H1 (cell line): ENCODE measurements around the gene SLC13A4. TPM values are rescaled to one million over a fixed set of nuclear protein-coding genes. Genes with fewer than 3 reads are reported as not detected.
A peak's percentile ranks its signal among the peaks of the same experiment; 100 is the strongest.

Experiments used
- CTCF ChIA-PET: fragments of 300-600 bp; sonication (Branson Sonifier 250); formaldehyde crosslinking; loops from one replicate; lab custom pipeline; 2021; ENCODE audit not compliant: partially characterized antibody; lab: Charles Lee
- POLR2A ChIA-PET: fragments of 300-600 bp; sonication (Branson Sonifier 250); formaldehyde crosslinking; loops from one replicate; lab custom pipeline; 2021; ENCODE audit warnings: inconsistent platforms; ENCODE audit not compliant: partially characterized antibody; lab: Charles Lee
- DNase-seq, 2 experiments: peaks; one replicate each; pipeline versions ENCODE4 v3.0.0 to v3.0.0-alpha.2; 2010 to 2022; ENCODE audit warnings: low spot score in 2 of 2, low read depth in 1 of 2, mixed read lengths in 1 of 2
- FAIRE-seq: peaks from 2 replicates; lab custom pipeline; 2011; peaks lifted over from hg19 to GRCh38; lab: Jason Lieb, UNC
- H2AFZ ChIP-seq: 2 replicates; pipeline ENCODE4 v1.8.1; 2012; ENCODE audit warnings: low read length, inconsistent platforms
- H2AK5ac ChIP-seq: 2 replicates; pipeline ENCODE4 v1.6.1; 2013; ENCODE audit warnings: low read depth, low read length
- H2BK120ac ChIP-seq: replicated peaks from 2 replicates; pipeline ENCODE3; 2013; ENCODE audit warnings: low read depth, low read length, inconsistent platforms
- H2BK12ac ChIP-seq: 2 replicates; pipeline ENCODE4 v1.6.1; 2013; ENCODE audit warnings: low read depth, low read length
- H2BK15ac ChIP-seq: 2 replicates; pipeline ENCODE4 v1.6.1; 2013; ENCODE audit warnings: low read length
- H2BK20ac ChIP-seq: 2 replicates; pipeline ENCODE4 v1.6.1; 2013; ENCODE audit warnings: low read length
- H2BK5ac ChIP-seq: 2 replicates; pipeline ENCODE4 v1.6.1; 2013; ENCODE audit warnings: low read depth, low read length
- H3K14ac ChIP-seq: 2 replicates; pipeline ENCODE4 v1.6.1; 2013; ENCODE audit warnings: inconsistent platforms; ENCODE audit not compliant: insufficient read length
- H3K18ac ChIP-seq: 2 replicates; pipeline ENCODE4 v1.6.1; 2013; ENCODE audit warnings: low read length; ENCODE audit errors: extremely low read depth
- H3K23ac ChIP-seq: 2 replicates; pipeline ENCODE4 v1.6.1; 2013; ENCODE audit warnings: inconsistent platforms; ENCODE audit not compliant: insufficient read length
- H3K23me2 ChIP-seq: 2 replicates; pipeline ENCODE4 v1.6.1; 2013; ENCODE audit warnings: low read depth, low read length
- H3K27ac ChIP-seq: 2 replicates; pipeline ENCODE4 v1.6.1; 2011; ENCODE audit warnings: low read depth, low read length, inconsistent platforms
- H3K27me3 ChIP-seq, 4 experiments: replicated peaks in 1 of 4; 1 replicate in 1 of 4; 2 replicates in 3 of 4; pipeline versions ENCODE4 v1.6.1 to v1.8.1; 2011 to 2013; ENCODE audit warnings: low read length in 3 of 4, mild to moderate bottlenecking in 3 of 4, inconsistent platforms in 2 of 4, mixed read lengths in 2 of 4, moderate library complexity in 1 of 4; ENCODE audit not compliant: control insufficient read depth in 3 of 4, insufficient read depth in 3 of 4; ENCODE audit errors: extremely low read depth in 1 of 4
- H3K36me3 ChIP-seq, 4 experiments: 2 replicates each; pipeline versions ENCODE4 v1.6.1 to v1.8.1; 2011 to 2013; ENCODE audit warnings: mild to moderate bottlenecking in 4 of 4, low read length in 3 of 4, moderate library complexity in 2 of 4, control low read depth in 1 of 4, inconsistent platforms in 1 of 4; ENCODE audit not compliant: insufficient read depth in 4 of 4, control insufficient read depth in 2 of 4
- H3K4ac ChIP-seq: replicated peaks from 2 replicates; pipeline ENCODE3; 2013; ENCODE audit warnings: low read length, low read depth, mixed read lengths, inconsistent platforms; ENCODE audit not compliant: insufficient read length
- H3K4me1 ChIP-seq, 4 experiments: replicated peaks in 1 of 4; 1 replicate in 1 of 4; 2 replicates in 3 of 4; pipeline versions ENCODE4 v1.6.1 to v1.8.1; 2011 to 2013; ENCODE audit warnings: low read length in 3 of 4, inconsistent platforms in 2 of 4, mixed read lengths in 1 of 4; ENCODE audit not compliant: insufficient read depth in 4 of 4, control insufficient read depth in 3 of 4
- H3K4me2 ChIP-seq, 2 experiments: 2 replicates each; pipeline versions ENCODE4 v1.6.1 to v1.8.1; 2011 to 2013; ENCODE audit warnings: low read depth in 2 of 2, low read length in 2 of 2, control low read depth in 1 of 2, inconsistent platforms in 1 of 2, mild to moderate bottlenecking in 1 of 2; ENCODE audit not compliant: insufficient read depth in 1 of 2
- H3K4me3 ChIP-seq, 4 experiments: fragments of 200-600, 300-600 bp in 1 of 4; sonication (generic), shearing (Covaris generic), sonication (Bioruptor Twin) in 1 of 4; 2 replicates each; pipeline versions ENCODE4 v1.5.1 to v1.8.1; 2011 to 2016; ENCODE audit warnings: low read length in 4 of 4, low read depth in 3 of 4, control low read depth in 2 of 4, inconsistent platforms in 2 of 4, mild to moderate bottlenecking in 2 of 4, mixed read lengths in 1 of 4, moderate library complexity in 1 of 4; ENCODE audit not compliant: insufficient read depth in 2 of 4; ENCODE audit errors: extremely low read depth in 1 of 4
- H3K56ac ChIP-seq: replicated peaks from 2 replicates; pipeline ENCODE3; 2013; ENCODE audit warnings: low read depth, mild to moderate bottlenecking, mixed read lengths, low read length, inconsistent platforms; ENCODE audit not compliant: insufficient read length
- H3K79me1 ChIP-seq: 2 replicates; pipeline ENCODE4 v1.6.1; 2013; ENCODE audit warnings: low read depth, low read length, control low read depth
- H3K79me2 ChIP-seq, 2 experiments: 2 replicates each; pipeline versions ENCODE4 v1.6.1 to v1.8.1; 2012 to 2013; ENCODE audit warnings: low read length in 2 of 2, mild to moderate bottlenecking in 2 of 2, inconsistent platforms in 1 of 2; ENCODE audit not compliant: insufficient read depth in 2 of 2, control insufficient read depth in 1 of 2
- H3K9ac ChIP-seq, 4 experiments: replicated peaks in 1 of 4; 1 replicate in 1 of 4; 2 replicates in 3 of 4; pipeline versions ENCODE4 v1.6.1 to v1.8.1; 2011 to 2013; ENCODE audit warnings: low read depth in 3 of 4, low read length in 3 of 4, control low read depth in 2 of 4, mild to moderate bottlenecking in 2 of 4, moderate library complexity in 2 of 4, inconsistent platforms in 1 of 4; ENCODE audit errors: extremely low read depth in 1 of 4
- H3K9me3 ChIP-seq, 2 experiments: 2 replicates each; pipeline versions ENCODE4 v1.6.1 to v1.8.1; 2012 to 2013; ENCODE audit warnings: mild to moderate bottlenecking in 2 of 2, moderate library complexity in 2 of 2, control low read depth in 1 of 2, inconsistent platforms in 1 of 2, low read depth in 1 of 2, low read length in 1 of 2, mixed read lengths in 1 of 2; ENCODE audit not compliant: insufficient read depth in 2 of 2
- H4K20me1 ChIP-seq, 2 experiments: replicated peaks in 1 of 2; 2 replicates each; pipeline versions ENCODE3 to v1.8.1; 2011 to 2013; ENCODE audit warnings: inconsistent platforms in 2 of 2, low read length in 2 of 2, mild to moderate bottlenecking in 1 of 2; ENCODE audit not compliant: insufficient read depth in 2 of 2, control insufficient read depth in 1 of 2
- H4K5ac ChIP-seq: 2 replicates; pipeline ENCODE4 v1.6.1; 2013; ENCODE audit warnings: low read length, low read depth, mixed read lengths, inconsistent platforms; ENCODE audit not compliant: insufficient read length
- H4K8ac ChIP-seq: 2 replicates; pipeline ENCODE4 v1.8.0; 2013; ENCODE audit warnings: mild to moderate bottlenecking, moderate library complexity, low read length, inconsistent platforms; ENCODE audit not compliant: insufficient read depth; ENCODE audit errors: extremely low read depth
- H4K91ac ChIP-seq: replicated peaks from 2 replicates; pipeline ENCODE3; 2013; ENCODE audit warnings: low read length, mixed read lengths, inconsistent platforms; ENCODE audit not compliant: insufficient read length
- ASH2L ChIP-seq: fragments of 200-600, 300-600 bp; sonication (generic); IDR thresholded peaks from one replicate; pipeline ENCODE4 v1.7.1; 2017; ENCODE audit warnings: low read length
- CTBP2 ChIP-seq: IDR thresholded peaks from 2 replicates; pipeline ENCODE4 v1.7.0; 2011; ENCODE audit warnings: borderline replicate concordance, mild to moderate bottlenecking, moderate library complexity, mixed read lengths, low read length; ENCODE audit not compliant: insufficient read depth, insufficient read length
- GABPA ChIP-seq: IDR thresholded peaks from 2 replicates; pipeline ENCODE4 v1.6.1; 2011; ENCODE audit warnings: mild to moderate bottlenecking, low read length, moderate library complexity, borderline replicate concordance; ENCODE audit not compliant: insufficient read depth
- HDAC2 ChIP-seq, 2 experiments: fragments of 300-600 bp in 1 of 2; sonication (generic) in 1 of 2; IDR thresholded peaks; 2 replicates each; pipeline ENCODE4 v1.6.1; 2011 to 2012; ENCODE audit warnings: low read depth in 2 of 2, low read length in 2 of 2, mild to moderate bottlenecking in 2 of 2, moderate library complexity in 2 of 2, borderline replicate concordance in 1 of 2, inconsistent platforms in 1 of 2
- JUN ChIP-seq: IDR thresholded peaks from 2 replicates; pipeline ENCODE4 v1.6.1; 2011; ENCODE audit warnings: low read depth, mild to moderate bottlenecking, improper control_type of control experiment, low read length
- JUND ChIP-seq: IDR thresholded peaks from 2 replicates; pipeline ENCODE4 v1.6.1; 2011; ENCODE audit warnings: mild to moderate bottlenecking, improper control_type of control experiment, low read length
- KDM4A ChIP-seq: IDR thresholded peaks from one replicate; pipeline ENCODE4 v1.7.1; 2012; ENCODE audit warnings: low read depth, mild to moderate bottlenecking, moderate library complexity, low read length, inconsistent platforms; ENCODE audit not compliant: severe bottlenecking
- POLR2AphosphoS5 ChIP-seq: IDR thresholded peaks from 2 replicates; pipeline ENCODE4 v1.6.1; 2011; ENCODE audit warnings: low read depth, low read length
- RAD21 ChIP-seq, 2 experiments: IDR thresholded peaks in 1 of 2; conservative IDR thresholded peaks in 1 of 2; 2 replicates each; pipeline ENCODE4 v1.6.1; 2011; ENCODE audit warnings: low read depth in 2 of 2, low read length in 2 of 2, improper control_type of control experiment in 1 of 2, inconsistent platforms in 1 of 2, mild to moderate bottlenecking in 1 of 2, moderate library complexity in 1 of 2
- SP1 ChIP-seq: IDR thresholded peaks from 2 replicates; pipeline ENCODE4 v1.6.1; 2011; ENCODE audit warnings: low read depth, low read length
- SRF ChIP-seq: IDR thresholded peaks from 2 replicates; pipeline ENCODE4 v1.6.1; 2011; ENCODE audit warnings: mild to moderate bottlenecking, low read depth, low read length, moderate library complexity
- TCF12 ChIP-seq: IDR thresholded peaks from 2 replicates; pipeline ENCODE4 v1.6.1; 2011; ENCODE audit warnings: low read depth, mild to moderate bottlenecking, low read length
- WGBS, 2 experiments: shearing (Covaris generic) in 1 of 2; methylation state at CpG; one replicate each; pipeline versions ENCODE4 v1.1.6 to v1.1.7; 2013 to 2015; ENCODE audit warnings: low lambda C conversion rate in 2 of 2, mixed read lengths in 2 of 2, inconsistent platforms in 1 of 2, low coverage in 1 of 2, missing lambda C conversion rate in 1 of 2; ENCODE audit not compliant: insufficient replicate concordance in 2 of 2, insufficient coverage in 1 of 2, insufficient read length in 1 of 2; ENCODE audit errors: extremely low coverage in 1 of 2, missing lambda C conversion rate in 1 of 2; 5-methylcytosine and 5-hydroxymethylcytosine counted together
- polyA plus RNA-seq, 7 experiments: library from polyadenylated mRNA; depleted of rRNA in 3 of 7; stranded (reverse) in 5 of 7; unstranded in 2 of 7; fragments of >200 nt in 5 of 7; fragments of 200-250 nt in 2 of 7; gene quantifications; 1 replicate in 5 of 7; 2 replicates in 1 of 7; 4 replicates in 1 of 7; pipeline versions ENCODE4 v1.2.1 to v1.2.3, GENCODE V29; 2011 to 2013; ENCODE audit warnings: missing spikeins in 2 of 7, mixed read lengths in 2 of 7
- total RNA-seq: library from RNA; stranded (reverse); fragmentation: NEBNext Ultra II Directional; extraction: Animal tissue kit (Norgen Biotek cat#: 25700); gene quantifications from 2 replicates; pipeline ENCODE4 v1.2.1, GENCODE V29; 2021

Gene SLC13A4
- total and polyA plus RNA-seq, 2 of the 8 experiments (the other 6 are each of a cell fraction or from before 2014, with no cell fraction given): 3.9 to 7.5 TPM

GRCh38 chr7:135714534-135715009, 13.4 kb downstream of the SLC13A4 start:
- Histone ChIP-seq H3K23me2 (peaks cover 6% of the 10 kb centered on the region; the same call in 1 of the 2 replicates), H2AK5ac (no peak overlapping the region), H3K79me1 (no peaks in the 10 kb centered on the region), H3K27ac (no peak overlapping the region), H3K14ac (no peak overlapping the region), H2AFZ (no peak overlapping the region), H4K91ac (no peak overlapping the region), H2BK120ac (no peak overlapping the region), H3K9ac (no peak overlapping the region; a peak in 1 of 7 replicates), H3K18ac (no peak overlapping the region), H2BK15ac (no peak overlapping the region), H3K79me2 (no peaks in the 10 kb centered on the region), H3K27me3 (no peaks in the 10 kb centered on the region), H3K36me3 (no peaks in the 10 kb centered on the region), H2BK5ac (peak overlapping the region; percentile 26; the same call in 1 of the 2 replicates), H3K4me3 (no peak overlapping the region), H3K4ac (no peak overlapping the region), H2BK12ac (no peak overlapping the region; the same call in 1 of the 2 replicates), H3K56ac (no peak overlapping the region), H3K23ac (no peak overlapping the region), H2BK20ac (no peak overlapping the region), H3K9me3 (no peaks in the 10 kb centered on the region), H3K4me1 (peaks cover 0 to 4% (median 2%) of the 10 kb centered on the region in 4 experiments; a peak in 1 of 7 replicates), H4K5ac (no peak overlapping the region), H4K20me1 (peaks cover 0 to 5% of the 10 kb centered on the region in 2 experiments), H3K4me2 (no peak overlapping the region), H4K8ac (peak overlapping the region; percentile 25; the same call in 1 of the 2 replicates)
- FAIRE-seq (no peak), DNase-seq (peak in 1 of 2 experiments; percentile 57)
- ChIA-PET POLR2A (interaction anchor here (1.2 kb wide), 1 partner anchor 10 kb away, joined by 4 read pairs; no protein-coding TSS in a partner anchor), CTCF (interaction anchor here (0.9 to 14.4 kb wide), 10 partner anchors 8 to 57 kb away, joined by 3 to 133 read pairs (median 4); partner anchors contain the start of gene SLC13A4)
- 81% methylated on average over 20 of the region's 20 CpGs; no CpG with 5 or more reads in 1 of the 2 experiments for WGBS, 2 experiments
- no peak for TF ChIP-seq CTBP2
- TF ChIP-seq ASH2L: no peak
- TF ChIP-seq GABPA: no peak
- no peak for TF ChIP-seq RAD21 (IDR thresholded peaks at IDR 0.05 in 1 of 2, conservative IDR thresholded peaks at IDR 0.05 in 1 of 2; ENCODE audit: low read depth in 2 of 2, low read length in 2 of 2)
- no peak for TF ChIP-seq JUN
- no peak for TF ChIP-seq SRF
- no peak for TF ChIP-seq KDM4A
- no peak for TF ChIP-seq TCF12
- TF ChIP-seq POLR2AphosphoS5: no peak
- TF ChIP-seq HDAC2 (IDR thresholded peaks at IDR 0.05; ENCODE audit: borderline replicate concordance in 1 of 2, low read depth in 2 of 2, low read length in 2 of 2): no peak
- TF ChIP-seq JUND: no peak
- no peak for TF ChIP-seq SP1
